Astrocyte (in vitro differentiated cells and primary cell): Measurements from ENCODE around the gene EXD3. TPM values are rescaled to one million over a fixed set of nuclear protein-coding genes. Genes with fewer than 3 reads are reported as not detected.
A peak's percentile ranks its signal among the peaks of the same experiment; 100 is the strongest.

Experiments used
- DNase-seq: peaks from one replicate; pipeline ENCODE4 v3.0.0-alpha.2; 2010; ENCODE audit warnings: low read depth
- FAIRE-seq: peaks from 2 replicates; lab custom pipeline; 2011; peaks lifted over from hg19 to GRCh38; lab: Jason Lieb, UNC
- H2AFZ ChIP-seq: 2 replicates; pipeline ENCODE4 v1.6.0; 2012; ENCODE audit warnings: low read depth, low read length, inconsistent platforms
- H3K27ac ChIP-seq: 2 replicates; pipeline ENCODE4 v1.5.1; 2011; ENCODE audit warnings: low read depth, low read length, inconsistent platforms
- H3K27me3 ChIP-seq: 2 replicates; pipeline ENCODE4 v1.6.0; 2011; ENCODE audit warnings: low read length, inconsistent platforms; ENCODE audit not compliant: insufficient read depth
- H3K36me3 ChIP-seq: 2 replicates; pipeline ENCODE4 v1.5.1; 2011; ENCODE audit warnings: low read length, inconsistent platforms; ENCODE audit not compliant: insufficient read depth
- H3K4me1 ChIP-seq: 2 replicates; pipeline ENCODE4 v1.5.1; 2011; ENCODE audit warnings: low read length, inconsistent platforms; ENCODE audit not compliant: insufficient read depth
- H3K4me2 ChIP-seq: 2 replicates; pipeline ENCODE4 v1.6.0; 2012; ENCODE audit warnings: low read length, inconsistent platforms
- H3K4me3 ChIP-seq: 2 replicates; pipeline ENCODE4 v1.5.1; 2011; ENCODE audit warnings: low read depth, mild to moderate bottlenecking, low read length, inconsistent platforms; ENCODE audit not compliant: insufficient read depth
- H3K79me2 ChIP-seq: 2 replicates; pipeline ENCODE4 v1.6.0; 2012; ENCODE audit warnings: mild to moderate bottlenecking, low read length, inconsistent platforms; ENCODE audit not compliant: insufficient read depth
- H3K9ac ChIP-seq: 2 replicates; pipeline ENCODE4 v1.6.0; 2012; ENCODE audit warnings: mild to moderate bottlenecking, low read length, inconsistent platforms
- H3K9me3 ChIP-seq: 2 replicates; pipeline ENCODE4 v1.5.1; 2012; ENCODE audit warnings: low read depth, mild to moderate bottlenecking, low read length, inconsistent platforms; ENCODE audit not compliant: insufficient read depth
- H4K20me1 ChIP-seq: 2 replicates; pipeline ENCODE4 v1.6.0; 2012; ENCODE audit warnings: low read length, inconsistent platforms; ENCODE audit not compliant: insufficient read depth
- H3K27ac Mint-ChIP-seq: one replicate; pipeline ENCODE4 v1.8.0; 2021; ENCODE audit warnings: mild to moderate bottlenecking, mixed read lengths; ENCODE audit not compliant: unreplicated experiment
- H3K27me3 Mint-ChIP-seq: one replicate; pipeline ENCODE4 v1.8.0; 2021; ENCODE audit warnings: low read depth, mixed read lengths; ENCODE audit not compliant: unreplicated experiment
- H3K36me3 Mint-ChIP-seq: one replicate; pipeline ENCODE4 v1.8.0; 2021; ENCODE audit warnings: low read depth, mixed read lengths; ENCODE audit not compliant: unreplicated experiment
- H3K4me1 Mint-ChIP-seq: one replicate; pipeline ENCODE4 v1.8.0; 2021; ENCODE audit warnings: low read depth, mixed read lengths; ENCODE audit not compliant: unreplicated experiment
- H3K4me3 Mint-ChIP-seq: one replicate; pipeline ENCODE4 v1.8.0; 2021; ENCODE audit warnings: mild to moderate bottlenecking, moderate library complexity, mixed read lengths; ENCODE audit not compliant: unreplicated experiment
- H3K9me3 Mint-ChIP-seq: one replicate; pipeline ENCODE4 v1.8.0; 2021; ENCODE audit warnings: mild to moderate bottlenecking, mixed read lengths; ENCODE audit not compliant: unreplicated experiment
- EZH2 ChIP-seq: IDR thresholded peaks from 2 replicates; pipeline ENCODE4 v1.6.1; 2012; ENCODE audit warnings: mild to moderate bottlenecking, low read length, inconsistent platforms; ENCODE audit not compliant: insufficient read depth
- total RNA-seq: library from RNA; stranded (reverse); gene quantifications from 2 replicates; pipeline ENCODE4 v1.2.1, GENCODE V29; 2021
- TF ChIP-seq, protein P1 (sequence below): IDR thresholded peaks from 2 replicates; pipeline ENCODE4 v1.5.1; 2011; ENCODE audit warnings: low read depth, mild to moderate bottlenecking, inconsistent platforms, low read length, moderate library complexity; ENCODE audit not compliant: insufficient read depth

Gene EXD3
- total RNA-seq, 1 donor from 2014 or later: 8.5 TPM

DNA sequence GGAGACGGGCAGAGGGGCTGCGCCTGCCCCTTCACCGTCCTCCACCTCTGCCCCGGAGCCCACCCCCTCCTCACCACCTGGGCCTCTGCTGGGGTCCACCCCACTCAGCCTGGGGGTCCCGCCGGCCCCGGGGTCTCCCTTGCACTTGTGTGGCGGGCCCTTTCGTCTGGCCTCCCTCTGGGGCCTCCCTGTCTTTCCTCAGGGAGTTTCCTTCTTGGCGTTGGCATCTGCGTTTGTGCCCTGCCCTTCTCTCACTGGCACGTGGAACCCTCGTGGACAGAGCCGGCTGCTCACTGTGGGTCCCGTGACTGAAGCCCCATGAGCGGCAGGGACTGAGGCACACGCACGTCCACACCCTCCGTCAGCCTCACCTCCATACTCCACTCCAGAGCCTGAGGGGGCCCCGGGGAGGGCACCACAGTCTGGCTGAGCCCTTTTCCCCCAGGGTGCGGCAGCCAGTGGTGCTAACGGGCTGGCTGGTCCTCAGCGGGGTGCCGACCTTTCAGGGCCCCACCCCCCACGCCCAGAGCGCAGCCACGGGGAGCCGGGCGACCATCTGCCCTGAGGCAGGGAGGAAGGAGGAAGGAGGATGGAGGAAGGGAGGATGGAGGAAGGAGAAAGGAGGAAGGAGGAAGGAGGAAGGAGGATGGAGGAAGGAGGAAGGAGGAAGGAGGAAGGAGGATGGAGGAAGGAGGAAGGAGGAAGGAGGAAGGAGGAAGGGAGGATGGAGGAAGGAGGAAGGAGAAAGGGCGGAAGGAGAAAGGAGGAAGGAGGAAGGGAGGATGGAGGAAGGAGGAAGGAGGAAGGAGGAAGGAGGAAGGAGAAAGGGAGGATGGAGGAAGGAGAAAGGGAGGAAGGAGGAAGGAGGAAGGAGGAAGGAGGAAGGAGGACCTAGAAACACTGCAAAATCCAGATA is 67.9 kb downstream of the EXD3 start:
- peaks cover 21% of the 10 kb centered on the region for H3K9me3 Mint-ChIP-seq

DNA sequence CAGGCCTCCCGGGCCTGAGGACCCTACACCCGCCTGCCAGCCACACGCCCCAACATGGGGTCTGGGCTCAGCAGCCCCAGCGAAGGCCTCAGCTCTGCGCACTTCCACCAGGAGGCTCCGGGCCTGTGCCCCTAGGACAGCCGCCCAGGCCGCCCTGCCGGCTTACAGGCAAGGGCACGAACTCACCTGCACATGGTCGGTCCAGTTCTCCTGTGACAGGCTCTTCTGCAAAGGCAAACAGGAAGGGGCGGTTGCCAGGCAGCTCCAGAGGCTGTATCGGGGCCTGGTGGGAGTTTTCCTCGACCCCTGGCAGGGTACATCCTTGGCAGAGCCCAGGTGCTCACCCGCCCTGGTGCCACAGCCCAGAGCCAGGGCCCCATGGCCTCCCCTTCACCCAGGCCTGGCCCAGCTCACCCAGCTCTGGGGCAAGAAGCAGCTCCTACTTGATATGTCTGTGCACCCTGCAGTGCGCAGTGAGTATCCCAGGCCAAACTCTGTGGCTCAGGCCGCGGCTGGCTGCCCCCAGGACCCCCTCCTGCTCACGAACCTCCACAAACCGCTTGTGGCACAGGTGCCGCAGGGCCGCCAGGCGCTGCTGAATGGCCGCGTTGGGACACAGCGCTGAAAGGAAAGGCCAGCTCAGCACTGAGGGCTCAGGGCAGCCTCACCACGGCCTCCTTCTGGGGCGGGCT is 68.7 kb downstream of the EXD3 start:
- no peaks in the 10 kb centered on the region for H3K4me1 Mint-ChIP-seq
- FAIRE-seq: no peak
- Histone ChIP-seq H3K9ac (no peak overlapping the region), H3K27me3 (no peaks in the 10 kb centered on the region), H2AFZ (no peak overlapping the region), H3K36me3 (no peaks in the 10 kb centered on the region), H3K9me3 (peaks cover 23% of the 10 kb centered on the region), H3K4me3 (no peak overlapping the region), H3K4me1 (no peaks in the 10 kb centered on the region), H4K20me1 (no peaks in the 10 kb centered on the region), H3K27ac (no peak overlapping the region), H3K4me2 (no peak overlapping the region), H3K79me2 (no peaks in the 10 kb centered on the region)
- no peak overlapping the region for H3K4me3 Mint-ChIP-seq
- peaks cover 10% of the 10 kb centered on the region for H3K36me3 Mint-ChIP-seq
- H3K9me3 Mint-ChIP-seq: peaks cover 18% of the 10 kb centered on the region
- no peak overlapping the region for H3K27ac Mint-ChIP-seq
- TF ChIP-seq EZH2: no peak
- TF ChIP-seq, protein P1, sequence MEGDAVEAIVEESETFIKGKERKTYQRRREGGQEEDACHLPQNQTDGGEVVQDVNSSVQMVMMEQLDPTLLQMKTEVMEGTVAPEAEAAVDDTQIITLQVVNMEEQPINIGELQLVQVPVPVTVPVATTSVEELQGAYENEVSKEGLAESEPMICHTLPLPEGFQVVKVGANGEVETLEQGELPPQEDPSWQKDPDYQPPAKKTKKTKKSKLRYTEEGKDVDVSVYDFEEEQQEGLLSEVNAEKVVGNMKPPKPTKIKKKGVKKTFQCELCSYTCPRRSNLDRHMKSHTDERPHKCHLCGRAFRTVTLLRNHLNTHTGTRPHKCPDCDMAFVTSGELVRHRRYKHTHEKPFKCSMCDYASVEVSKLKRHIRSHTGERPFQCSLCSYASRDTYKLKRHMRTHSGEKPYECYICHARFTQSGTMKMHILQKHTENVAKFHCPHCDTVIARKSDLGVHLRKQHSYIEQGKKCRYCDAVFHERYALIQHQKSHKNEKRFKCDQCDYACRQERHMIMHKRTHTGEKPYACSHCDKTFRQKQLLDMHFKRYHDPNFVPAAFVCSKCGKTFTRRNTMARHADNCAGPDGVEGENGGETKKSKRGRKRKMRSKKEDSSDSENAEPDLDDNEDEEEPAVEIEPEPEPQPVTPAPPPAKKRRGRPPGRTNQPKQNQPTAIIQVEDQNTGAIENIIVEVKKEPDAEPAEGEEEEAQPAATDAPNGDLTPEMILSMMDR: no peak
- H3K27me3 Mint-ChIP-seq: peaks cover 2% of the 10 kb centered on the region
- no peak for DNase-seq

More for the DNA sequence above, 67.9 kb downstream of the EXD3 start:
- Histone ChIP-seq H3K36me3 (no peaks in the 10 kb centered on the region), H3K4me2 (no peak overlapping the region), H3K79me2 (no peaks in the 10 kb centered on the region), H4K20me1 (no peaks in the 10 kb centered on the region), H3K4me1 (no peaks in the 10 kb centered on the region), H3K9me3 (peaks cover 23% of the 10 kb centered on the region), H2AFZ (no peak overlapping the region), H3K4me3 (no peak overlapping the region), H3K9ac (no peak overlapping the region), H3K27ac (no peak overlapping the region), H3K27me3 (no peaks in the 10 kb centered on the region)
- Mint-ChIP-seq H3K4me3 (no peak overlapping the region), H3K36me3 (peaks cover 10% of the 10 kb centered on the region), H3K27ac (no peak overlapping the region), H3K27me3 (peaks cover 2% of the 10 kb centered on the region), H3K4me1 (no peaks in the 10 kb centered on the region)
- TF ChIP-seq, protein P1: no peak
- TF ChIP-seq EZH2: no peak
- DNase-seq (peak; percentile 25), FAIRE-seq (peak; percentile 69)
